ENCODE results near the gene NCKAP5. TPM values are rescaled to one million over a fixed set of nuclear protein-coding genes. Genes with fewer than 3 reads are reported as not detected.

Gene NCKAP5
- total and polyA plus RNA-seq, 2 donors (not counting 1 experiment from before 2014, with no cell fraction given), result not detected

GRCh38 chr2:133588144-133588543, 19.9 kb upstream of the NCKAP5 start:
- no CpG with 5 or more reads among the region's 1 CpG for WGBS (ENCODE audit: insufficient coverage)
- no peak overlapping the region for H3K4me2 ChIP-seq (replicated peaks; ENCODE audit: low read depth, low read length, poor library complexity, severe bottlenecking)
- intact Hi-C loops (cut with micrococcal nuclease), result no loop called here

DNA sequence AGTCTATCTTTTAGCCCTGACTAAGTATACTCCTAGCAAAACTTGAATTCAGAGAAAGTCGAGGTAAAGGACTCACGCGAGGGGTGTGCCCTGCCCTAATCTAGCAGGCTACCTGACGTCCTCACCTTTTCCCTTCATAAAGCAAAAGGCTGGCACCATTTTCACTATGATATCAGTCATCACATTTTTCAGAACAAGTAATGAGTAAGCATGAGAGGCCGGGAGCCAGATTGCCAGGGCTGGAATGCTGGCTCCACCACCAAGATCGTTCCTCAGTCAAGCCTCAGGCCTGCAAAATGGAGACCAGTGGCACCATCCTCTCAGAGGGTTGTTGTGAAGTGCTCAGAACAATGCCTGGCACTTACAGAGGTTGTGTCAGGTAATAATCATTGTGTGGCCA, 18.7 kb upstream of the NCKAP5 start:
- Histone ChIP-seq H2AFZ (ENCODE audit: insufficient read depth, low read depth, low read length, poor library complexity, severe bottlenecking) (no peak overlapping the region), H3K36me3 (replicated peaks in 1 of 2; ENCODE audit: control extremely low read depth in 1 of 2, control insufficient read depth in 1 of 2, extremely low read depth in 1 of 2, insufficient read depth in 2 of 2, low read length in 1 of 2) (no peaks in the 10 kb centered on the region), H3K79me2 (ENCODE audit: control insufficient read depth, insufficient read depth, low read length) (no peaks in the 10 kb centered on the region), H3K9ac (ENCODE audit: low read length) (no peak overlapping the region), H4K20me1 (ENCODE audit: control insufficient read depth, insufficient read depth, low read length, poor library complexity, severe bottlenecking) (no peaks in the 10 kb centered on the region), H3K27me3 (replicated peaks in 1 of 4; ENCODE audit: control extremely low read depth in 1 of 4, control insufficient read depth in 3 of 4, insufficient read depth in 4 of 4, low read length in 3 of 4) (no peaks in the 10 kb centered on the region), H3K4me2 (replicated peaks; ENCODE audit: low read depth, low read length, poor library complexity, severe bottlenecking) (no peak overlapping the region), H3K4me3 (ENCODE audit: control extremely low read depth in 1 of 5, extremely low read depth in 1 of 5, insufficient read depth in 1 of 5, low read depth in 2 of 5, low read length in 4 of 5) (no peak overlapping the region), H3K4me1 (ENCODE audit: control insufficient read depth in 2 of 2, insufficient read depth in 2 of 2, low read length in 2 of 2) (no peaks in the 10 kb centered on the region), H3K9me3 (ENCODE audit: control extremely low read depth in 1 of 3, control insufficient read depth in 2 of 3, insufficient read depth in 1 of 3, low read length in 2 of 3) (no peaks in the 10 kb centered on the region), H3K27ac (ENCODE audit: low read length in 2 of 2) (no peak overlapping the region)
- no peaks in the 10 kb centered on the region for H3K9me3 Mint-ChIP-seq (ENCODE audit: insufficient read depth)
- DNase-seq (no peak), ATAC-seq (ENCODE audit: low read depth) (no peak)
- intact Hi-C loops (cut with micrococcal nuclease), result no loop called here
- no peaks in the 10 kb centered on the region for H3K4me1 Mint-ChIP-seq
- POLR2A ChIA-PET, result no interaction called here
- no peak for TF ChIP-seq EZH2 (IDR thresholded peaks at IDR 0.05; ENCODE audit: borderline replicate concordance, insufficient read depth, low read depth, low read length, poor library complexity, severe bottlenecking)
- TF ChIP-seq CTCF (IDR thresholded peaks at IDR 0.05), result no peak
- WGBS (ENCODE audit: insufficient coverage), result 100% methylated on average over 5 of the region's 6 CpGs
- H3K4me3 Mint-ChIP-seq, result no peak overlapping the region
- H3K27me3 Mint-ChIP-seq, result peaks cover 5% of the 10 kb centered on the region
- CTCF ChIA-PET, result no interaction called here
- H3K27ac Mint-ChIP-seq, result no peak overlapping the region

More at GRCh38 chr2:133588144-133588543, 19.9 kb upstream of the NCKAP5 start:
- ATAC-seq (ENCODE audit: low read depth) (no peak), DNase-seq (no peak)
- no peak overlapping the region for H3K4me3 ChIP-seq (ENCODE audit: control extremely low read depth in 1 of 5, extremely low read depth in 1 of 5, insufficient read depth in 1 of 5, low read depth in 2 of 5, low read length in 4 of 5)
- H3K9me3 ChIP-seq (ENCODE audit: control extremely low read depth in 1 of 3, control insufficient read depth in 2 of 3, insufficient read depth in 1 of 3, low read length in 2 of 3), result no peaks in the 10 kb centered on the region
- no peaks in the 10 kb centered on the region for H3K4me1 Mint-ChIP-seq
- no peak overlapping the region for H3K9ac ChIP-seq (ENCODE audit: low read length)
- no peaks in the 10 kb centered on the region for H3K79me2 ChIP-seq (ENCODE audit: control insufficient read depth, insufficient read depth, low read length)
- no peak overlapping the region for H3K27ac ChIP-seq (ENCODE audit: low read length in 2 of 2)
- no peaks in the 10 kb centered on the region for H3K36me3 ChIP-seq (replicated peaks in 1 of 2; ENCODE audit: control extremely low read depth in 1 of 2, control insufficient read depth in 1 of 2, extremely low read depth in 1 of 2, insufficient read depth in 2 of 2, low read length in 1 of 2)
- no peak overlapping the region for H3K27ac Mint-ChIP-seq
- TF ChIP-seq EZH2 (IDR thresholded peaks at IDR 0.05; ENCODE audit: borderline replicate concordance, insufficient read depth, low read depth, low read length, poor library complexity, severe bottlenecking) (no peak), CTCF (IDR thresholded peaks at IDR 0.05) (no peak)
- peaks cover 5% of the 10 kb centered on the region for H3K27me3 Mint-ChIP-seq
- CTCF ChIA-PET, result no interaction called here
- no peaks in the 10 kb centered on the region for H3K9me3 Mint-ChIP-seq (ENCODE audit: insufficient read depth)
- POLR2A ChIA-PET, result no interaction called here
- no peaks in the 10 kb centered on the region for H4K20me1 ChIP-seq (ENCODE audit: control insufficient read depth, insufficient read depth, low read length, poor library complexity, severe bottlenecking)
- H3K4me1 ChIP-seq (ENCODE audit: control insufficient read depth in 2 of 2, insufficient read depth in 2 of 2, low read length in 2 of 2), result no peaks in the 10 kb centered on the region
- no peak overlapping the region for H2AFZ ChIP-seq (ENCODE audit: insufficient read depth, low read depth, low read length, poor library complexity, severe bottlenecking)
- H3K4me3 Mint-ChIP-seq, result no peak overlapping the region
- H3K27me3 ChIP-seq (replicated peaks in 1 of 4; ENCODE audit: control extremely low read depth in 1 of 4, control insufficient read depth in 3 of 4, insufficient read depth in 4 of 4, low read length in 3 of 4), result no peaks in the 10 kb centered on the region
